Measurements from ENCODE around the gene NLRC4.
"Not testable (repeated sequence)": the region's sequence is repeated elsewhere in the genome, so short reads cannot be mapped to it uniquely, and the experiment has no call there.

The NLRC4 gene

DNA sequence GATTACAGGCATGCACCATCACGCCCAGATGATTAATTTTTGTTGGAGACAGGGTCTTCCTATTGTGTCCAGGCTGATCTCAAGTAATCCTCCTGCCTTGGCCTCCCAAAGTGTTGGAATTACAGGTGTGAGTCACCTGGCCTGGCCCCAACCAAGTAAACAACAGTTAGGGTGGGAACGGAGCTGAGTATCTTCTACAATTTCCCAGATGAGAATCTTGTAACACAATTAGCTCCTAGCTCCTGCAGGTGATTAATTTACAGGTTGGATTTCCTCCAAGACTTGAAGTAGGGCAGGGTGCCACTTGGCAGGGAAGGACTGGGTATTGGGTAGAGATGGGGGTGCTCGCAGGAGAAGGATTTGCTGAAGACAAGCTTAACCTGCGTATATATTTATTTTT lies 17.8 kb downstream of the NLRC4 start:
- DNase-seq = no peak

DNA sequence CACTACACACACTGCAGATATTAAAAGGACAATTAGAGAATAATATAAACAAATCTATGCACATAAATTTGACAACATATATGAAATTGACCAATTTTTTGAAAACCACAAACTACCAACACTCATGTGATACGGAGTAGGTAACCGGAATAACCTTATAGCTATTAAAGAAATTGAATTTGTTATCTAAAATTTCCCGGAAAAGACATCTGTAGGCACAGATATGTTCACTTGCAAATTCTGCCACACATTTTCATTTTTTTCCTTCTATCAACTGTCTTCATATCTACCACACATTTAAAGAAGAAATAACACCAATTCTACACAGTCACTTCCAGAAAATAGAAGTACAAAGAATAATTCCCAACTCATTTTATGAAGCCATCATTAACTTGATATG lies 22.4 kb downstream of the NLRC4 start:
- DNase-seq = no peak

DNA sequence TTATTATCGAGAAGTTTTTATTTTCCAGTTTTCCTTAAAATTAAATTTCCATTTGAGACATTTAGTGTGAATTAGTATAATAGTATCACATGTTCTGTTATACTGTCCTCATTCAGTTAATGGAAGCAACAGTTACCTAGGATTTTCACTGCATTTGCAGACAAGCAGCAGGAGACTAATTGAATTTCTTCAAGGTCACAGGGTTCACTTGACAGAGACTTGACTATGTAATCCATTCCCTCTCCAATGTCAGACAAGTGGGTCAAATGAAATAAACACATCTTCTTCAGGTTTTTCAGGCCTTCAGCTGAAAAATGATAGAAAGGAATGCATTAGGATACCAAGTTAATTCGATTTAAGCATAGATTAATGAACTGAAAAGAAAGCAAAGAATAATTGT lies 26.7 kb downstream of the NLRC4 start:
- no peak for DNase-seq

DNA sequence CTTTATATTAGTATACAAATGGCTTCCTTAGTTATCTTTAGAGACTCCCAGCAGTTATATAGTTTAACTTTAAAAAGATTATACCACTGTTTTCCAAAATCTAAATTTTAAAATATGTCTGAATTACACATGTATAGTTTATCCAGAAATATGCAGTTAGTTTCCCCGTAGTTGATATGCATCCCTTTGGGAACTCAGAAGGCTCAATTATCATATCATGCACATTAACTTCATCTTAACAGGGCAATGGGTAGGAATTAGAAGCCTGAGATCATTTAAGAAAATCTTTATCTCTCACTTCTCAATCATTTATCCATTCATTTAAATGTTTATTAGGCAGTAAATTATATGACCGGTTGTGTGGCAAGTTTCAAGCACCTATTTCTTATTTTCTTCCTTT lies 27.2 kb downstream of the NLRC4 start:
- no peak for DNase-seq

DNA sequence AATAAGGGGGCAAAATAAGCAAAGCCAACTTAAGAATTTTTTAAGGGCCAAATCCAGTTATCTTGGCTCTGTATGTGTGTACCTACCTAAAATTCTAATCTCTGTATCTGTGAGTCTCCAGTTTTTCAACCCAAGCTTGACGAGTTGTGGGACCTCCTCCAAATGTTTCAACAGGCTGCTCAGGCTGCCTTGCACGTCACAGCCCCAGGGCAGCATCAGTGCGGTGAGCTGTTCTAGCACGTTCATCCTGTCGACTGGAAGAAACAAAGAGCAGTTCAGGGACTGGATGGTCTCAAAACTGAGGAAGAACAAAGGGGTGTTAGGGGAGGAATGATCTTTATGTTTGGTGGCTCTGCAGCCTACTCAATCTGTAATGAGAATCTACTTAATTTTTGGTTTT lies 29.4 kb downstream of the NLRC4 start:
- no peak for DNase-seq

DNA sequence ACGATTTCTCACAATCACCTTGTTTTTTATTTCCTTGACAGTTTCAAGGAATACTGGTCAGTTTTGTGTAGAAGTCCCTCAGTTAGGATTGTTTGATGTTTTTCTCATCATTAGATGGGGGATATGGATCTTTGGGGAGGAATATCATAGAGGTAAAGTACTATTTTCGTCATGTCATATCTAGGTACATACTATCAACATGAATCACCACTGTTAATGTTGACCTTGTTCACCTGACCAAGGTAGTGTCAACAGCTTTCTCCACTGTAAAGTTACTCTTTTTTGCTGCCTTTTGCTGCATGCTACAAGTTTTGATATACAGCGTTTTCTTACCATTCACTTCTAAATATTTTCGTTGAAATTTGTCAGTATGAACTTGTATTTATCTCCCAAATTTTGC lies 32.7 kb downstream of the NLRC4 start:
- no peak for DNase-seq

DNA sequence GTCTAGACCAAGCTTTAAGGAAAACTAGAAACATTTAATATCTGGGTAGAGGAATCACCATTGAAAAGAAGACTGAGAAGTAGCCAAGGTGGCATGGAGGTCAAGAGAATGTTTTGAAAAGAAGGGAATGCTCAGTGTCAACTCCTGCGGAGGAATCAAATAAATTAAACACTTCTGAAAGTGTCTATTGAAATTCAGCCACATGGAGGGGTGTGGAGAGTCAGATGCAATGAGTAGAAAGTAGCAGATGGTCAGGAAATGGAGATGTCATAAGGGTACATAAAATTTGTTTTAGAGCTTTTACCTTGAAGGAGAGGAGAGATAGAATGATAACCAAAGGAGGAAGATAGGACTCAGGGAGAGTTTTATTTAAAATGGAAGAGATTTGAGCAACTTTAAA lies 35.1 kb downstream of the NLRC4 start:
- no peak for DNase-seq

DNA sequence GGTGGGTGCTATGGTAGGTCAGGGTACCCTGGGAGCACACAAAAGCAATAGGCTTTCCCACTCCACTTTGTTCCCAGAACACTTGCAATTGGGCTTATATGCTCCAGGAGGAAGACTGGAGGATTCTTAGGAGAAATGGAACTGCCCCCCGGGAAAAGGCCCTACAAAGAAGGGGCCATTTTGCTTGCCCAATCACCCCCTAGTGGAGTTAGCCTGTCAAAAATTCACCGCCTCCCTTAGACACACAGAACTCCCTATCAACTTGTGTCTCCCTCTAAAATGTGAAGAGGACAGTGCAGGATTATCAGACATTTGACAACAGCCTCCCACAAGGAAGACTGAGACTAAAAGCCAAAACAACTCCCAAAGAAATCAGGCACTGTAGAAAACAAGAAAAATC lies 36.5 kb downstream of the NLRC4 start:
- no peak for DNase-seq

DNA sequence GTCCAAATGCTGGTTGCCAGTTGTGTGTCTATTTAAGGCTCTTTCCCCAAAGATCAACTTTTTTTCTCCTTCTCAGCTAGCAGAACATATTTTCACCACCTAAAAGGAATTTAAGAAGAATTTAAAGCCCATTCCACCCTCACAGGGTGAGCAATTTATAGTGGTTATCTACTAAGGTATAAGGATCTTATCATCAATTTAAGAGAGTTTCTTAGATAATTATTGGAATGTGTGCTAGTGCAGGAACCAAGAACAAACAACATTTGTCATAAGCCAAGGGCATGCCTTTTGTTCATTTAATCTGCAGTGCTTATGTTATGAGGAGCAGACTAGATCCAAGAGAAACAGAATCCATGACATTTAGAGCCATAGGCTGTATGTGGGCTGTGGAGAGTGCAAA lies 37.2 kb downstream of the NLRC4 start:
- no peak for DNase-seq

DNA sequence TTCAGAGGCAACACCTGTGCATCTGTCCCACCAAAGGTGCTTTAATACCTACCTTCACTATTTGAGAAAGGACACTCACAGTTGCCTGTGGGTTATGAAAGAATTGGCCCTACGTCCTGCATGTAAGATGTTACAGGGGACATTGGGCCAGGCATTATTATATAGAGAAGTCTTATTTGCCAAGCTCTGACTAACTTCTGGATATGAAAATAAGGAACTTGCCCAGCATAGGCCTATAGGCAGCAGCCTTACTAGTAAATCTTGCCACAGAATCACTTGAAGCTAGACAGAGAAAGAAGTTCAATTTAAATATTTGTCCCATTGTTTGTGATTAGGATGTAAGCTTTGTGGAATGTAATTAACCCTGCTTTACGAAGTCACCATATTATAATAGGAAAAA lies 41.7 kb downstream of the NLRC4 start:
- DNase-seq = peak; percentile 42

DNA sequence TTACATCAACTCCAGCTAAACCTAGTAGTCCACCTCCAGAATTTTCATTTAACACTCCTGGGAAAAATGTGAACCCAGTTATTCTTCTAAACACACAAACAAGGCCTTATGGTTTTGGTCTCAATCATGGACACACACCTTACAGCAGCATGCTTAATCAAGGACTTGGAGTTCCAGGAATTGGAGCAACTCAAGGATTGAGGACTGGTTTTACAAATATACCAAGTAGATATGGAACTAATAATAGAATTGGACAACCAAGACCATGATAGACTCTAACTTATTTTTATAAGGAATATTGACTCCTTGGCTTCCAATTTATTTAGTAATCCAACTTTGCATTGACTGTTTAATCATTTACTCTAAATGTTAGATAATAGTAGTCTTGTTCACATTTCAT lies 44.2 kb downstream of the NLRC4 start:
- DNase-seq = no peak

DNA sequence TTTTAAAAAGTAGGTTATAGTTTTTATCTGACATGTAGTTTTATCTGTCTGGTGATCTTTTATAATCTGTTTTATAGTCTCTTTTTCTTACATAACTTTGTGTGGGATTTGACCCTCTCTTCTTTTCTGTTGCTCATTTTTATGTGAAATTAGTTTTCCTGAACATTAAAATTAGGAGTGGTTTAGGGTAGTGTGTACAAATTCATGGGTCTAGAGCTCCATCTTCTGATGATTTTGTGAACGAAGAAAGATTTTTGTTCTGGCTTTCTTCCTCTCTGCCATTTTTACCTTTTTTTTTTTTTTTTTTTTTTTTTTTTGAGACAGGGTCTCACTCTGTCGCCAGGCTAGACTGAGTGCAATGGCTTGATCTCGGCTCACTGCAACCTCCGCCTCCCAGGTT lies 52.4 kb downstream of the NLRC4 start:
- DNase-seq = no peak

DNA sequence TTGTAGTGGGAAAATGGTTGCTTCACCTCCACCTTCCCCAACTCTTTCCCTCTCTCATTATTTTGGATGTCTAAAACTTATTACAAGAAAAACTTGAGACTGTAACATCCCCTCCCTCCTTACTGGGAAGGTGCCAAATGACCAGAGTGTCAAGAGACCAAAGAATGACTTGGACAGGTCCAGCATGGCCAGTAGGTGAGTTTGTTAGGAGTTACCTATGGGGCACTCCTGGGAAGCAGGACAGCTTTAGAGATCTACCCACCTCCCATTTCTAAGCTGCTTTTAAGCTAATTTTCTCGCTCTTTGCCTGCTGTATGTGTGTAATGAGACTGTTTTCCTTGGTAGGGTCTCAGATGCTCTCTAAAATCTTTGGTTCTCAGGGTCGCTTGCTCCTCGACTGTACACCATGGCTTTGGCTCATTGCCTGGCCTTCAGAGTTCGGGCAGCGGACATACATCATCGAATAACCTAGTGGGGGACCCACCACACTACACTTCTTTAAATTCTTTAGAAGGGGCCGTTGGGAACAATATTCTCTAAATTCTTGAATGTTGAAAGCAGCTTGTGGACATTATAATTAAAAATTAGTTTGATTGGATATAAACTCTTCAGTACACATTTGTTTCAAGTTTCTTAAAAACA lies 53.8 kb downstream of the NLRC4 start:
- DNase-seq = no peak

DNA sequence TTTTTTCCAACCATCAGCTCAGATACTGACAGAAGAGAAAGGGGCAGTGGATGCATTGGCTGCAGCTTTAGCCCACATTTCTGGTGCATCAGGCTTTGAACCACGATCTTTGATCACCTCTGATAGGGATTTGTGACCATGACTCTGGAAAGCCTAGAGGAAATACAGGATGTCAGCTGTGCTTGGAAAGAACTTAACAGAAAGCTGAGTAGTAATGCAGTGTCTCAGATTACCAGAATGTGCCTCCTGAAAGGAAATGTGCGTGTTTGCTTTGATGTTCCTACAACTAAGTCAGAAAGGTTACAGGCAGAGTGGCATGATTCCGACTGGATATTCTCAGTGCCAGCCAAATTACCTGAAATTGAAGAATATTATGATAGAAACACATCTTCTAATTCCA lies 61.3 kb downstream of the NLRC4 start:
- DNase-seq = not testable (repeated sequence)

DNA sequence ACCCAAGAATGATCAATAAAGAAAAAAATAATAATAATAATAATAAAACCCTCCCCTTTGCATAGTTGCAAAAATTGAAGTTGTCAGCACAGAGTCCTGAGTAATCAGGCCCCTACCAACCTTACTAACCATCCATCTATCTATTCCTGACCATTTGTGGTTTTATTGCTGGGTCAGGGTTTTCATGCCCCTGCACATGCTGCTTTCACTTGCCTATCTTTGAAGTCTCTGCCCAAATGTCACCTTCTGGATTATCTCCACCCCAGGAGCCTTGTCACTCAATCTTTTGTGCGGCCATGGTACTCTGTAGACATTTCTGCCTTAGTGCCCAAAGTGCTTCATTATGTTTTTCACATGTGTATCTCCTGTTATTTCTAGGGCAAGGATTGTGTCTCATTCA lies 63.9 kb downstream of the NLRC4 start:
- DNase-seq = no peak

DNA sequence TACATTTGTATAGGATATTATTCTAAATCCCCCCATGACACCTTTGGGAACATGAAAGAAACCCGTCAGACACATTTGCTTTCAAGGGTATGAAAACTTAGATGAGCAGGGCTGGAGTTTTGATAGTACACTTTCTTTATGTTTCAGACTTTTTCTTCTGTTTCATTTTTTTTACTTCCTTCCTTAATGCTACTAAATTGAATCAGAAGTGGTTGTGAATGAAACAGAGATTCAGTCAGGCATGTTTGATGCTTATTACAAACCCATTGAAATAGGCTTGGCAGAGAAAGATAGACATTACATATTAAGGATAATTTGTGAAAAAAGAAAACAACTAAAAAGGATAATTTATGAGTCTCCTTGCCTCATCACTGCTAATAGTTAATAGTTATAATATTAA lies 72.3 kb downstream of the NLRC4 start:
- DNase-seq = no peak

DNA sequence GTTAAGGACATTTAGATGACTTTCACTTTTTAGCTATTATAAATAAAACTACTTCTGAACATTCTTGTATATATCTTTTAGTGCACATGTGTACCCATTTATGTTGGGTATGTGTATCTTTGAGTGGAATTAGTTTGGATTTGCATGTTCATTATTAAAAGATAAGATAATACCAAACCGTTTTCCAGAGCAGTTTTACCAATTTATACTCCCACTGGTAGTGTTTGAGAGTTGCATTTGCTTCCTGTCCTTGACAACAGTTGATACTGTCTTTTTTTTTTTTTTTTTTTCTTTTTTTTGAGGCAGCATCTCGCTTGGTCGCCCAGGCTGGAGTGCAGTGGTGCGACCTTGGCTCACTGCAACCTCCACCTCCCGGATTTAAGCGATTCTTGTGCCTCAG lies 75.7 kb downstream of the NLRC4 start:
- DNase-seq = no peak

DNA sequence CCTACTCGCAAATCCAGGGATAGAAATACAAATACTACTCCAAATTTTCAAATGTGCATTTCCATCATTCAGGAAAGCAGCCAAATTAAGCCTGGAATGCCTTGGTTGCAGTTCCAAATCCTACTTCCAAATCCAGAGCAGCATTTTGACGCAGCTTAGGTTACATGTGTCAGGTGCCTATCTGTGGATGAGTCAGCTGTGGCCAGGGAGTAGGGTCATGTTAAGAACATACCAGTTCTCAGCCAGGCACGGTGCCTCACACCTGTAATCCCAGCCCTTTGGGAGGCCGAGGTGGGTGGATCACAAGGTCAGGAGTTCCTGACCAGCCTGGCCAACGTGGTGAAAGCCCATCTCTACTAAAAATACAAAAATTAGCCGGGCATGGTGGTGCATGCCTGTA lies 82.0 kb downstream of the NLRC4 start:
- no peak for DNase-seq

Data from MV-4-11 (cell line).